H1 (cell line): ENCODE data around the gene KRT14. TPM values are rescaled to one million over a fixed set of nuclear protein-coding genes. Genes with fewer than 3 reads are reported as not detected.

Source experiments
- CTCF ChIA-PET: fragments of 300-600 bp; sonication (Branson Sonifier 250); formaldehyde crosslinking; loops from one replicate; lab custom pipeline; 2021; ENCODE audit not compliant: partially characterized antibody; lab: Charles Lee
- POLR2A ChIA-PET: fragments of 300-600 bp; sonication (Branson Sonifier 250); formaldehyde crosslinking; loops from one replicate; lab custom pipeline; 2021; ENCODE audit warnings: inconsistent platforms; ENCODE audit not compliant: partially characterized antibody; lab: Charles Lee
- DNase-seq, 2 experiments: peaks; one replicate each; pipeline versions ENCODE4 v3.0.0 to v3.0.0-alpha.2; 2010 to 2022; ENCODE audit warnings: low spot score in 2 of 2, low read depth in 1 of 2, mixed read lengths in 1 of 2
- FAIRE-seq: peaks from 2 replicates; lab custom pipeline; 2011; peaks lifted over from hg19 to GRCh38; lab: Jason Lieb, UNC
- H2AFZ ChIP-seq: 2 replicates; pipeline ENCODE4 v1.8.1; 2012; ENCODE audit warnings: low read length, inconsistent platforms
- H2AK5ac ChIP-seq: 2 replicates; pipeline ENCODE4 v1.6.1; 2013; ENCODE audit warnings: low read depth, low read length
- H2BK120ac ChIP-seq: replicated peaks from 2 replicates; pipeline ENCODE3; 2013; ENCODE audit warnings: low read depth, low read length, inconsistent platforms
- H2BK12ac ChIP-seq: 2 replicates; pipeline ENCODE4 v1.6.1; 2013; ENCODE audit warnings: low read depth, low read length
- H2BK15ac ChIP-seq: 2 replicates; pipeline ENCODE4 v1.6.1; 2013; ENCODE audit warnings: low read length
- H2BK20ac ChIP-seq: 2 replicates; pipeline ENCODE4 v1.6.1; 2013; ENCODE audit warnings: low read length
- H2BK5ac ChIP-seq: 2 replicates; pipeline ENCODE4 v1.6.1; 2013; ENCODE audit warnings: low read depth, low read length
- H3K14ac ChIP-seq: 2 replicates; pipeline ENCODE4 v1.6.1; 2013; ENCODE audit warnings: inconsistent platforms; ENCODE audit not compliant: insufficient read length
- H3K18ac ChIP-seq: 2 replicates; pipeline ENCODE4 v1.6.1; 2013; ENCODE audit warnings: low read length; ENCODE audit errors: extremely low read depth
- H3K23ac ChIP-seq: 2 replicates; pipeline ENCODE4 v1.6.1; 2013; ENCODE audit warnings: inconsistent platforms; ENCODE audit not compliant: insufficient read length
- H3K23me2 ChIP-seq: 2 replicates; pipeline ENCODE4 v1.6.1; 2013; ENCODE audit warnings: low read depth, low read length
- H3K27ac ChIP-seq: 2 replicates; pipeline ENCODE4 v1.6.1; 2011; ENCODE audit warnings: low read depth, low read length, inconsistent platforms
- H3K27me3 ChIP-seq, 4 experiments: replicated peaks in 1 of 4; 1 replicate in 1 of 4; 2 replicates in 3 of 4; pipeline versions ENCODE4 v1.6.1 to v1.8.1; 2011 to 2013; ENCODE audit warnings: low read length in 3 of 4, mild to moderate bottlenecking in 3 of 4, inconsistent platforms in 2 of 4, mixed read lengths in 2 of 4, moderate library complexity in 1 of 4; ENCODE audit not compliant: control insufficient read depth in 3 of 4, insufficient read depth in 3 of 4; ENCODE audit errors: extremely low read depth in 1 of 4
- H3K36me3 ChIP-seq, 4 experiments: 2 replicates each; pipeline versions ENCODE4 v1.6.1 to v1.8.1; 2011 to 2013; ENCODE audit warnings: mild to moderate bottlenecking in 4 of 4, low read length in 3 of 4, moderate library complexity in 2 of 4, control low read depth in 1 of 4, inconsistent platforms in 1 of 4; ENCODE audit not compliant: insufficient read depth in 4 of 4, control insufficient read depth in 2 of 4
- H3K4ac ChIP-seq: replicated peaks from 2 replicates; pipeline ENCODE3; 2013; ENCODE audit warnings: low read length, low read depth, mixed read lengths, inconsistent platforms; ENCODE audit not compliant: insufficient read length
- H3K4me1 ChIP-seq, 4 experiments: replicated peaks in 1 of 4; 1 replicate in 1 of 4; 2 replicates in 3 of 4; pipeline versions ENCODE4 v1.6.1 to v1.8.1; 2011 to 2013; ENCODE audit warnings: low read length in 3 of 4, inconsistent platforms in 2 of 4, mixed read lengths in 1 of 4; ENCODE audit not compliant: insufficient read depth in 4 of 4, control insufficient read depth in 3 of 4
- H3K4me2 ChIP-seq, 2 experiments: 2 replicates each; pipeline versions ENCODE4 v1.6.1 to v1.8.1; 2011 to 2013; ENCODE audit warnings: low read depth in 2 of 2, low read length in 2 of 2, control low read depth in 1 of 2, inconsistent platforms in 1 of 2, mild to moderate bottlenecking in 1 of 2; ENCODE audit not compliant: insufficient read depth in 1 of 2
- H3K4me3 ChIP-seq, 4 experiments: fragments of 200-600, 300-600 bp in 1 of 4; sonication (generic), shearing (Covaris generic), sonication (Bioruptor Twin) in 1 of 4; 2 replicates each; pipeline versions ENCODE4 v1.5.1 to v1.8.1; 2011 to 2016; ENCODE audit warnings: low read length in 4 of 4, low read depth in 3 of 4, control low read depth in 2 of 4, inconsistent platforms in 2 of 4, mild to moderate bottlenecking in 2 of 4, mixed read lengths in 1 of 4, moderate library complexity in 1 of 4; ENCODE audit not compliant: insufficient read depth in 2 of 4; ENCODE audit errors: extremely low read depth in 1 of 4
- H3K56ac ChIP-seq: replicated peaks from 2 replicates; pipeline ENCODE3; 2013; ENCODE audit warnings: low read depth, mild to moderate bottlenecking, mixed read lengths, low read length, inconsistent platforms; ENCODE audit not compliant: insufficient read length
- H3K79me1 ChIP-seq: 2 replicates; pipeline ENCODE4 v1.6.1; 2013; ENCODE audit warnings: low read depth, low read length, control low read depth
- H3K79me2 ChIP-seq, 2 experiments: 2 replicates each; pipeline versions ENCODE4 v1.6.1 to v1.8.1; 2012 to 2013; ENCODE audit warnings: low read length in 2 of 2, mild to moderate bottlenecking in 2 of 2, inconsistent platforms in 1 of 2; ENCODE audit not compliant: insufficient read depth in 2 of 2, control insufficient read depth in 1 of 2
- H3K9ac ChIP-seq, 4 experiments: replicated peaks in 1 of 4; 1 replicate in 1 of 4; 2 replicates in 3 of 4; pipeline versions ENCODE4 v1.6.1 to v1.8.1; 2011 to 2013; ENCODE audit warnings: low read depth in 3 of 4, low read length in 3 of 4, control low read depth in 2 of 4, mild to moderate bottlenecking in 2 of 4, moderate library complexity in 2 of 4, inconsistent platforms in 1 of 4; ENCODE audit errors: extremely low read depth in 1 of 4
- H3K9me3 ChIP-seq, 2 experiments: 2 replicates each; pipeline versions ENCODE4 v1.6.1 to v1.8.1; 2012 to 2013; ENCODE audit warnings: mild to moderate bottlenecking in 2 of 2, moderate library complexity in 2 of 2, control low read depth in 1 of 2, inconsistent platforms in 1 of 2, low read depth in 1 of 2, low read length in 1 of 2, mixed read lengths in 1 of 2; ENCODE audit not compliant: insufficient read depth in 2 of 2
- H4K20me1 ChIP-seq, 2 experiments: replicated peaks in 1 of 2; 2 replicates each; pipeline versions ENCODE3 to v1.8.1; 2011 to 2013; ENCODE audit warnings: inconsistent platforms in 2 of 2, low read length in 2 of 2, mild to moderate bottlenecking in 1 of 2; ENCODE audit not compliant: insufficient read depth in 2 of 2, control insufficient read depth in 1 of 2
- H4K5ac ChIP-seq: 2 replicates; pipeline ENCODE4 v1.6.1; 2013; ENCODE audit warnings: low read length, low read depth, mixed read lengths, inconsistent platforms; ENCODE audit not compliant: insufficient read length
- H4K8ac ChIP-seq: 2 replicates; pipeline ENCODE4 v1.8.0; 2013; ENCODE audit warnings: mild to moderate bottlenecking, moderate library complexity, low read length, inconsistent platforms; ENCODE audit not compliant: insufficient read depth; ENCODE audit errors: extremely low read depth
- H4K91ac ChIP-seq: replicated peaks from 2 replicates; pipeline ENCODE3; 2013; ENCODE audit warnings: low read length, mixed read lengths, inconsistent platforms; ENCODE audit not compliant: insufficient read length
- BCL11A ChIP-seq, 2 experiments: IDR thresholded peaks; one replicate each; pipeline ENCODE4 v1.6.1; 2011; ENCODE audit warnings: low read depth in 2 of 2, low read length in 2 of 2, mild to moderate bottlenecking in 2 of 2
- CBX5 ChIP-seq: fragments of 300-800, 300-1000 bp; sonication (generic); IDR thresholded peaks from 2 replicates; pipeline ENCODE4 v1.7.1; 2016; ENCODE audit warnings: antibody characterized with exemption, low read length, low read depth
- GABPA ChIP-seq: IDR thresholded peaks from 2 replicates; pipeline ENCODE4 v1.6.1; 2011; ENCODE audit warnings: mild to moderate bottlenecking, low read length, moderate library complexity, borderline replicate concordance; ENCODE audit not compliant: insufficient read depth
- POU5F1 ChIP-seq: IDR thresholded peaks from 2 replicates; pipeline ENCODE4 v1.6.1; 2011; ENCODE audit warnings: low read depth, mild to moderate bottlenecking, low read length, moderate library complexity
- RBBP5 ChIP-seq: IDR thresholded peaks from 2 replicates; pipeline ENCODE4 v1.7.1; 2012; ENCODE audit warnings: low read depth, mild to moderate bottlenecking, inconsistent platforms, low read length, moderate library complexity, borderline replicate concordance
- SIX5 ChIP-seq: IDR thresholded peaks from 2 replicates; pipeline ENCODE4 v1.6.1; 2011; ENCODE audit warnings: mild to moderate bottlenecking, low read depth, low read length
- WGBS, 2 experiments: shearing (Covaris generic) in 1 of 2; methylation state at CpG; one replicate each; pipeline versions ENCODE4 v1.1.6 to v1.1.7; 2013 to 2015; ENCODE audit warnings: low lambda C conversion rate in 2 of 2, mixed read lengths in 2 of 2, inconsistent platforms in 1 of 2, low coverage in 1 of 2, missing lambda C conversion rate in 1 of 2; ENCODE audit not compliant: insufficient replicate concordance in 2 of 2, insufficient coverage in 1 of 2, insufficient read length in 1 of 2; ENCODE audit errors: extremely low coverage in 1 of 2, missing lambda C conversion rate in 1 of 2; 5-methylcytosine and 5-hydroxymethylcytosine counted together
- polyA plus RNA-seq, 7 experiments: library from polyadenylated mRNA; depleted of rRNA in 3 of 7; stranded (reverse) in 5 of 7; unstranded in 2 of 7; fragments of >200 nt in 5 of 7; fragments of 200-250 nt in 2 of 7; gene quantifications; 1 replicate in 5 of 7; 2 replicates in 1 of 7; 4 replicates in 1 of 7; pipeline versions ENCODE4 v1.2.1 to v1.2.3, GENCODE V29; 2011 to 2013; ENCODE audit warnings: missing spikeins in 2 of 7, mixed read lengths in 2 of 7
- total RNA-seq: library from RNA; stranded (reverse); fragmentation: NEBNext Ultra II Directional; extraction: Animal tissue kit (Norgen Biotek cat#: 25700); gene quantifications from 2 replicates; pipeline ENCODE4 v1.2.1, GENCODE V29; 2021

Gene KRT14
- total and polyA plus RNA-seq, 2 of the 8 experiments (the other 6 are each of a cell fraction or from before 2014, with no cell fraction given) = 0.35 TPM; not detected in 1

- Histone ChIP-seq H3K4me2 (no peak overlapping the region), H3K9ac (peak overlapping the region in 1 of 4 experiments; percentile 17; a peak in 1 of 7 replicates), H3K79me1 (no peaks in the 10 kb centered on the region), H2BK12ac (no peak overlapping the region), H2AFZ (no peak overlapping the region), H3K9me3 (no peaks in the 10 kb centered on the region), H3K4ac (no peak overlapping the region), H3K4me1 (peaks cover 0 to 2% (median 0%) of the 10 kb centered on the region in 4 experiments; a peak in 3 of 7 replicates), H2BK5ac (no peak overlapping the region), H4K91ac (no peak overlapping the region), H4K20me1 (no peaks in the 10 kb centered on the region), H3K36me3 (no peaks in the 10 kb centered on the region), H3K23me2 (no peaks in the 10 kb centered on the region; the same call in 1 of the 2 replicates), H3K56ac (no peak overlapping the region), H3K18ac (no peak overlapping the region), H2BK20ac (no peak overlapping the region), H3K14ac (no peak overlapping the region), H2BK120ac (no peak overlapping the region), H3K27ac (no peak overlapping the region), H4K5ac (no peak overlapping the region), H3K79me2 (no peaks in the 10 kb centered on the region), H4K8ac (no peak overlapping the region), H2AK5ac (no peak overlapping the region), H3K23ac (no peak overlapping the region), H3K4me3 (no peak overlapping the region), H3K27me3 (no peaks in the 10 kb centered on the region; a peak in 2 of 7 replicates), H2BK15ac (no peak overlapping the region)
- no peak for DNase-seq
- no peak for FAIRE-seq
- POLR2A ChIA-PET = no interaction called here
- CTCF ChIA-PET = interaction anchor here (1.3 to 21.2 kb wide), 3 partner anchors 92 to 751 kb away, joined by 3 to 492 read pairs (median 279); no protein-coding TSS in a partner anchor
- 78% methylated on average over 5 of the region's 5 CpGs; no CpG with 5 or more reads in 1 of the 2 experiments for WGBS, 2 experiments
- TF ChIP-seq CBX5 = no peak
- TF ChIP-seq POU5F1 = no peak
- TF ChIP-seq GABPA = no peak
- TF ChIP-seq RBBP5 = no peak
- no peak for TF ChIP-seq SIX5
- no peak for TF ChIP-seq BCL11A (IDR thresholded peaks at IDR 0.05; ENCODE audit: low read depth in 2 of 2, low read length in 2 of 2)
Measured at GRCh38 chr17:41556306-41556705, 30.4 kb downstream of the KRT14 start.
